ENCODE measurements around the gene KRT13.

Gene KRT13

GRCh38 chr17:41539071-41539492, 33.7 kb upstream of the KRT13 start:
- no peak for DNase-seq (ENCODE audit: low read depth, low spot score)
- H3K4me3 ChIP-seq (ENCODE audit: low read length): no peak overlapping the region

DNA sequence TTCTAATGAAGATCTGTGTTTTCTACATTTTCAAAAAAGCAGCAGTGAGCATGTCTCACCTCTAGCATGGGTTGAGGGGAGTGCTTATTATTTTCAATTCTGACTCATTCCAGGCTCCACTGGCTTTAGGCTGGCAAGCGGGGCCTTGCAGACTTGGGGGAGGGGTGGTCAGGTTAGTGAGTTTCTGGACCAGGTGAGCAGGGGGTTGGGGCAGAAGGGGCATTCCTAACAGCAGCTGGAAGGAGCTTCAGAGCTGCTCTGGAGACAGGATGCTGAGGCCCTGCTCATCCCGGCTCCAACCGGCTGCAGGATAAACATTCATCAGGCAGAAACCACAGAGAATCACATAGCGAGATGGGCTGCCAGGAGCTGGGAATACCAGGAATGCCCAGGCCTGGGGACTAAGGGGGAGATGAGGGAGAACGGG, 33.2 kb upstream of the KRT13 start:
- no peak for DNase-seq (ENCODE audit: low read depth, low spot score)

GRCh38 chr17:41537990-41538389, 32.6 kb upstream of the KRT13 start:
- H3K4me3 ChIP-seq (ENCODE audit: low read length): no peak overlapping the region
- DNase-seq (ENCODE audit: low read depth, low spot score): no peak

More for the DNA sequence above, 33.2 kb upstream of the KRT13 start:
- no peak overlapping the region for H3K4me3 ChIP-seq (ENCODE audit: low read length)

GRCh38 chr17:41537614-41537954, 32.2 kb upstream of the KRT13 start:
- no peak for DNase-seq (ENCODE audit: low read depth, low spot score)
- H3K4me3 ChIP-seq (ENCODE audit: low read length): no peak overlapping the region

- H3K4me3 ChIP-seq (ENCODE audit: low read length): no peak overlapping the region
- no peak for DNase-seq (ENCODE audit: low read depth, low spot score)
Observed at GRCh38 chr17:41536741-41537613, 31.6 kb upstream of the KRT13 start.

GRCh38 chr17:41535764-41536481, 30.5 kb upstream of the KRT13 start:
- DNase-seq (ENCODE audit: low read depth, low spot score): no peak
- H3K4me3 ChIP-seq (ENCODE audit: low read length): no peak overlapping the region

DNA sequence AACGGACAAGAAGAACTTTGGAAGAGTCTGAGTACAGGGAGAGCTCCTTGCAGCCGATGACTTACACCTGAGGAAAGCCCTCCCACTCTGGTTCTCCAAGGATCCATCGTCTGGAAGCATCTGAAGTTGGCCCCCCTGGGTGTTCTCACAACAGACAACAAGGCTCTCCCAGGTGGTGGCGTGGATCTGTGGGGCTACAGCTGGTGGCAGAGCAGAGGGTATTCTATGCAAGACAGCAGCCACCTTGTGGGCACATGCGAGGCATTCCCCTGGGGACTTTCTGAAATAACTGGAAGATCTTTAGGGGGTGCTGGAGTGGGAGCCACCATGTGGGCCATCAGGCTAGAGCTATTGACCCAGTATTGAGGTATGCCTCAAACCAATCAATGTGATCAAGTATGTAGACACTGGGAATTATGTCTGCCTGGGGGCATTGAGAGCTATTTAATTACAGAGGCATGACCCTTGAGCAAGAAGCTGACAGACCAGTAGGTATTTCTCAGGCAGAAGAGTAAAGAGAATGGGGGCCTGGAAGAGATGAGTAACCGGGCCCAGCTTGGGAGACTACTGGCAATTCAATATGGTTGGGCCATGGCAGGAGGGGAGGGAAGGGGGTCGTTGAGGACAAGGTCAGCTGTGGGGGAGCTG, 29.6 kb upstream of the KRT13 start:
- no peak overlapping the region for H3K4me3 ChIP-seq (ENCODE audit: low read length)
- DNase-seq (ENCODE audit: low read depth, low spot score): no peak

DNA sequence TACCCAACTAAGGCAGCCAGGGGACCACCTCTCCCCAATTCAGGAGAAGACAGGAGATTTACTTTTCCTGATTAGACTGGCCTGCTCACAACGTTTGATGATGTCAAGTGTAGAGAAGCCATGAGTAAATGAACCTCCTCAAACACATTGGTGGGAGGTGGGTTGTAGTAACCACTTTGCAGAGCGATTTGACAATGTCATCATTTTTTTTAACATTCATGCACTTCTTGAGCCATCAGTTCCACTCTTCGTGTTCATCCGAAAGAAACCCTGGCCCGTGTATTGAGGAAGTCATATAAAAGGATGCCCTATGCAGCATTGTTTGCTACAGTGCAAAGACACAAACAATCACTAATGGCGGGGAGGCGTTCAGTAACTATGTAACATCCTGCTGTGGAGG, 28.2 kb upstream of the KRT13 start:
- no peak overlapping the region for H3K4me3 ChIP-seq (ENCODE audit: low read length)
- no peak for DNase-seq (ENCODE audit: low read depth, low spot score)

DNA sequence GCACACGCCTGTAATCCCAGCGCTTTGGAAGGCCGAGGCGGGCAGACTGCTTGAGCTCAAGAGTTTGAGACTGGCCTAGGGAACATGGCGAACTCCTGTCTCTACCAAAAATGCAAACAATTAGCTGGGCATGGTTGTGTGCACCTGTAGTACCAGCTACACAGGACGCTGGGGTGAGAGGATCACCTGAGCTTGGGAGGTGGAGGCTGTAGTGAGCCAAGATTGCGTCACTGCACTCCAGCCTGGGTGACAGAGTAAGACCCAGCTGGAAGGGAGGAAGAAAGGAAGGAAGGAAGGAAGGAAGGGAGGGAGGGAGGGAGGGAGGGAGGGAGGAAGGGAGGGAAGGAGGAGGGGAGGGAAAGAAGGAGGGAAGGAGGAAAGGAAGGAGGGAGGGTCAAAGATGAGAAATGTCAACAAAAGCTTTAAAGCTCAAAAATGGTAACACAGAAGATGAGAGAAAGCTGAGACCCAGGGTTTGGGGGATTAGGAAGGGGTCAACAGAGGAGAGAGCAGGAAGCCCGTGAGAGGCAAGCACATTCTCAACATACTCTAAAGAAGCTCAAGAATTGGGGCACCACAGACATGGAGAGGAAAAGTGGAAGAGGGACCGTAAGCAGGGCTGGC, 27.6 kb upstream of the KRT13 start:
- DNase-seq (ENCODE audit: low read depth, low spot score): no peak
- H3K4me3 ChIP-seq (ENCODE audit: low read length): no peak overlapping the region

- no peak overlapping the region for H3K4me3 ChIP-seq (ENCODE audit: low read length)
- DNase-seq (ENCODE audit: low read depth, low spot score): no peak
Observed at GRCh38 chr17:41531993-41532392, 26.6 kb upstream of the KRT13 start.

- no peak overlapping the region for H3K4me3 ChIP-seq (ENCODE audit: low read length)
- DNase-seq (ENCODE audit: low read depth, low spot score): no peak
Observed at GRCh38 chr17:41530062-41531048, 24.9 kb upstream of the KRT13 start.

DNA sequence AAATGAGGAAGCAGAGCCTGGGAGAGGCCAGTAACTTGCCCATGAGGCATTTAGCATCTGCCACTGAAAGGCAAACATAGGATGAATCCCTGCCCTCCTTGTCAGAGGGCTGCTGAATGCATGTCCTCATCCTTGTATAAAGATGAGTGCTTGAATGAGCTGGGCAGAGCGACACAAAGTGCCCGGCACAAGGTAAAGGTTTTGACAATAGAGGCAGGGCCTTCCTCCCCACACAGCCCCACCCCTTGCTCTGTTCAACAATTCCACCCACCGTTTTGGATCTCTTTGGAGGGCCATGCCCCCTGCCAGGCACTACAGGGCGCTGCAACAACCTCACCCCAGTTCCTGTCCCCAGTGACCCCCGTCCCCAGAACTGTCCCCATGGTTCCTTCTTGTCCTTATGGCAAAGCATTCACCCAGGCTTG, 24.1 kb upstream of the KRT13 start:
- H3K4me3 ChIP-seq (ENCODE audit: low read length): no peak overlapping the region
- DNase-seq (ENCODE audit: low read depth, low spot score): no peak

- H3K4me3 ChIP-seq (ENCODE audit: low read length): no peak overlapping the region
- no peak for DNase-seq (ENCODE audit: low read depth, low spot score)
Observed at GRCh38 chr17:41528959-41529353, 23.5 kb upstream of the KRT13 start.

DNA sequence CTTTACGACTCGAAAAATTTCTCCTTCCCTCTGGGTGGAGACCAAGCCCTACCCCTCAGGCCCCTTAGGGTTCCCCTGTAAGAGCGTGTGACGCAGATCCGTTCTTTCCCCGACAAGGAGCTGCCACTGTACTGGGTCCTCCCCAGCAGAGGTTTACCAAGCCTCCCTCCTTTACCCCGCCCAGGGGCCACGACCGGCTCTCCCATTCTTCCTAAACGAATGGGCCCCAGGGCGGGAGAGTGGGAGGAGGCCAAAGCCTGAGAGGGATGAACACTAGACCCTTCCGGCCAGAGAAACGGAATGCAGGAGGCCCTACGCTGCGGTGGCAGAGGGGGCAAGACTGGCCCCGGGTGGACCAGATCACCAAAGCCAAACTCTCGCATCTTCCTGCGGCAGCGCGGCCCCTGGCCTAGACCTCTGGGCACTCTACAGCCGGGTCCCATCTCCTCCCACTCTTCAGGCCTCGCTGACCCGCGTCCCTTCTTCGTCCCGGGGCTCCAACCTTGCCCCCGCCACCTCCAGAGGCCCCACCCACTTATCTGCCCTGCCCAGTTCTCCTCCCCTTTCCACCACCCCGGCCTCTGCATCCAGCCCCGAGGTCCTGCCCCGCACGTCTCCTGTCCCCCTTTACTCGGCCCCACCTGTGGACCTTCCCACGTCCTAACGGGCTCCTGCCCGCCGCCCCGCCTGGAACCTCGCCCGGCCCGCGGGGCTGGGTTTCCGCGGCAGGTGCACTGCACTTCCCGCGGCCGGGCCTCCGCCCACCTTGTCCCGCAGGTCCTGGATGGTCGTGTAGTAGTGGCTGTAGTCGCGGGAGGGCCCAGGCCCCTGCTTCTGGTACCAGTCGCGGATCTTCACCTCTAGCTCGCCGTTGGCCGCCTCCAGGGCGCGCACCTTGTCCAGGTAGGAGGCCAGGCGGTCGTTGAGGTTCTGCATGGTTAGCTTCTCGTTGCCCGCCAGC, 21.9 kb upstream of the KRT13 start:
- DNase-seq (ENCODE audit: low read depth, low spot score): no peak
- no peak overlapping the region for H3K4me3 ChIP-seq (ENCODE audit: low read length)

DNA sequence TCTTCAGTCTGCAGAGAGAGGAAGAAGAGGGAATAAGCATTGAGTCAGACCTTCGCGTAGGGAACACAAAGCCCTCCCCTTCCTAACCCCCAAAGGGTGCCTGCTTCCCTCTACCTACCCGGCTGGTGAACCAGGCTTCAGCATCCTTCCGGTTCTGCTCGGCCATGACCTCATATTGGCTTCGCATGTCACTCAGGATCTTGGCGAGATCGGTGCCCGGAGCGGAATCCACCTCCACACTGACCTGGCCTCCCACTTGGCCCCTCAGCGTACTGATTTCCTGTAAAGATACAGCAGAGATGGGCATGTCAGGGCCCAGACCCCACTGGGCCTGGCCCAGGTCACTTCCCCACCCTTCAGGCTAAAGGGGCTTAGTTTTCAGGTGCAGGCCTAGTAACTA, 18.8 kb upstream of the KRT13 start:
- no peak overlapping the region for H3K4me3 ChIP-seq (ENCODE audit: low read length)
- DNase-seq (ENCODE audit: low read depth, low spot score): no peak

- no peak overlapping the region for H3K4me3 ChIP-seq (ENCODE audit: low read length)
- DNase-seq (ENCODE audit: low read depth, low spot score): no peak
Observed at GRCh38 chr17:41523787-41524186, 18.4 kb upstream of the KRT13 start.

DNA sequence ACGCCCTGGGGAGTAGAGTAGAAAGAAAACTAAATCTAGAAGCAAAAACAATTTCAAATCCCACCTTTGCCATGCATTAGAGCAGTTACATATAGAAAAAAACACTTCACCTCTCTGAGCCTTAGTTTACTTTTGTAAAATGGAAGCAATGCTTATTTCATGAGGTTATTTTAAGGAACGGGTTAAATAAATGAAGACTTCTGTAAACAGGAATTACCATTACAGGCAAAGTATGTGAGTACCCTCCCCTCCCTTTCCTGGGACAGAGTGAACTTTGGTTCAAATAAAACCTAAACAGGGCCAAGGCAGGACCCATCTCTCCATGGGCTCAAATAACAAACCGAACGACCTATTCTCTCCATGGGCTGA, 17.8 kb upstream of the KRT13 start:
- no peak overlapping the region for H3K4me3 ChIP-seq (ENCODE audit: low read length)
- DNase-seq (ENCODE audit: low read depth, low spot score): no peak

Data from Jurkat, Clone E6-1 (cell line).